Sigmoid colon (tissue), 4 donors: ENCODE measurements around the gene POLG.

Source experiments
- CTCF ChIP-seq, 4 experiments: fragments of 450-650 bp in 3 of 4; fragments of 200-600 bp in 1 of 4; IDR thresholded peaks; one replicate each; pipeline ENCODE4 v1.5.1; 2016 to 2019; ENCODE audit warnings: antibody characterized with exemption in 4 of 4, mild to moderate bottlenecking in 3 of 4, moderate library complexity in 2 of 4
- EP300 ChIP-seq, 4 donors: sonication (generic); formaldehyde crosslinking; IDR thresholded peaks; one replicate each; pipeline ENCODE4 v1.6.1; 2017; ENCODE audit warnings: antibody characterized with exemption in 4 of 4

- TF ChIP-seq CTCF (IDR thresholded peaks at IDR 0.05) (no peak), EP300 (IDR thresholded peaks at IDR 0.05) (no peak)
Measured at GRCh38 chr15:89322822-89323221, 11.8 kb downstream of the POLG start.
